ENCODE data around the gene NLRP5.

GRCh38 chr19:55958356-55958755 is 28.2 kb upstream of the NLRP5 start:
- TF ChIP-seq CTCF (IDR thresholded peaks at IDR 0.05 in 8 of 11, conservative IDR thresholded peaks at IDR 0.05 in 3 of 11), result no peak
- no peak for TF ChIP-seq POLR2AphosphoS5 (IDR thresholded peaks at IDR 0.05)
- no peak for TF ChIP-seq POLR2A (IDR thresholded peaks at IDR 0.05)
